Measurements from ENCODE around the gene PGA5. TPM values are rescaled to one million over a fixed set of nuclear protein-coding genes. Genes with fewer than 3 reads are reported as not detected.

PGA5 gene
- total and polyA plus RNA-seq, 9 of the 15 experiments (the other 6 are each of a cell fraction or from before 2014, with no cell fraction given), result not detected

GRCh38 chr11:61281581-61282250 is 40.7 kb downstream of the PGA5 start (continued):
- TF ChIP-seq ZNF695 (CRISPR knock-in tag; IDR thresholded peaks at IDR 0.05) (no peak), SLC30A9 (CRISPR knock-in tag; IDR thresholded peaks at IDR 0.05) (no peak), ZKSCAN1 (IDR thresholded peaks at IDR 0.05; ENCODE audit: low read depth, low read length) (no peak), RBM25 (IDR thresholded peaks at IDR 0.05; ENCODE audit: low read depth, low read length, severe bottlenecking) (no peak), POLR3G (IDR thresholded peaks at IDR 0.05; ENCODE audit: extremely low read depth, insufficient read length, insufficient replicate concordance) (no peak), MEIS2 (IDR thresholded peaks at IDR 0.05; ENCODE audit: partially characterized antibody) (no peak), ZNF75A (CRISPR knock-in tag; IDR thresholded peaks at IDR 0.05) (no peak), DIDO1 (tag; IDR thresholded peaks at IDR 0.05; ENCODE audit: low read depth) (no peak), HNRNPK (IDR thresholded peaks at IDR 0.05; ENCODE audit: low read depth, low read length, poor library complexity, severe bottlenecking) (no peak), ZNF143 (CRISPR knock-in tag; IDR thresholded peaks at IDR 0.05) (no peak), MCM5 (IDR thresholded peaks at IDR 0.05; ENCODE audit: low read depth) (no peak)
- TF ChIP-seq, protein P1, sequence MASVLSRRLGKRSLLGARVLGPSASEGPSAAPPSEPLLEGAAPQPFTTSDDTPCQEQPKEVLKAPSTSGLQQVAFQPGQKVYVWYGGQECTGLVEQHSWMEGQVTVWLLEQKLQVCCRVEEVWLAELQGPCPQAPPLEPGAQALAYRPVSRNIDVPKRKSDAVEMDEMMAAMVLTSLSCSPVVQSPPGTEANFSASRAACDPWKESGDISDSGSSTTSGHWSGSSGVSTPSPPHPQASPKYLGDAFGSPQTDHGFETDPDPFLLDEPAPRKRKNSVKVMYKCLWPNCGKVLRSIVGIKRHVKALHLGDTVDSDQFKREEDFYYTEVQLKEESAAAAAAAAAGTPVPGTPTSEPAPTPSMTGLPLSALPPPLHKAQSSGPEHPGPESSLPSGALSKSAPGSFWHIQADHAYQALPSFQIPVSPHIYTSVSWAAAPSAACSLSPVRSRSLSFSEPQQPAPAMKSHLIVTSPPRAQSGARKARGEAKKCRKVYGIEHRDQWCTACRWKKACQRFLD (CRISPR knock-in tag; IDR thresholded peaks at IDR 0.05), result no peak
- TF ChIP-seq, protein P2, sequence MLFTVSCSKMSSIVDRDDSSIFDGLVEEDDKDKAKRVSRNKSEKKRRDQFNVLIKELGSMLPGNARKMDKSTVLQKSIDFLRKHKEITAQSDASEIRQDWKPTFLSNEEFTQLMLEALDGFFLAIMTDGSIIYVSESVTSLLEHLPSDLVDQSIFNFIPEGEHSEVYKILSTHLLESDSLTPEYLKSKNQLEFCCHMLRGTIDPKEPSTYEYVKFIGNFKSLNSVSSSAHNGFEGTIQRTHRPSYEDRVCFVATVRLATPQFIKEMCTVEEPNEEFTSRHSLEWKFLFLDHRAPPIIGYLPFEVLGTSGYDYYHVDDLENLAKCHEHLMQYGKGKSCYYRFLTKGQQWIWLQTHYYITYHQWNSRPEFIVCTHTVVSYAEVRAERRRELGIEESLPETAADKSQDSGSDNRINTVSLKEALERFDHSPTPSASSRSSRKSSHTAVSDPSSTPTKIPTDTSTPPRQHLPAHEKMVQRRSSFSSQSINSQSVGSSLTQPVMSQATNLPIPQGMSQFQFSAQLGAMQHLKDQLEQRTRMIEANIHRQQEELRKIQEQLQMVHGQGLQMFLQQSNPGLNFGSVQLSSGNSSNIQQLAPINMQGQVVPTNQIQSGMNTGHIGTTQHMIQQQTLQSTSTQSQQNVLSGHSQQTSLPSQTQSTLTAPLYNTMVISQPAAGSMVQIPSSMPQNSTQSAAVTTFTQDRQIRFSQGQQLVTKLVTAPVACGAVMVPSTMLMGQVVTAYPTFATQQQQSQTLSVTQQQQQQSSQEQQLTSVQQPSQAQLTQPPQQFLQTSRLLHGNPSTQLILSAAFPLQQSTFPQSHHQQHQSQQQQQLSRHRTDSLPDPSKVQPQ (CRISPR knock-in tag; IDR thresholded peaks at IDR 0.05; ENCODE audit: borderline replicate concordance), result no peak
- TF ChIP-seq, protein P3, sequence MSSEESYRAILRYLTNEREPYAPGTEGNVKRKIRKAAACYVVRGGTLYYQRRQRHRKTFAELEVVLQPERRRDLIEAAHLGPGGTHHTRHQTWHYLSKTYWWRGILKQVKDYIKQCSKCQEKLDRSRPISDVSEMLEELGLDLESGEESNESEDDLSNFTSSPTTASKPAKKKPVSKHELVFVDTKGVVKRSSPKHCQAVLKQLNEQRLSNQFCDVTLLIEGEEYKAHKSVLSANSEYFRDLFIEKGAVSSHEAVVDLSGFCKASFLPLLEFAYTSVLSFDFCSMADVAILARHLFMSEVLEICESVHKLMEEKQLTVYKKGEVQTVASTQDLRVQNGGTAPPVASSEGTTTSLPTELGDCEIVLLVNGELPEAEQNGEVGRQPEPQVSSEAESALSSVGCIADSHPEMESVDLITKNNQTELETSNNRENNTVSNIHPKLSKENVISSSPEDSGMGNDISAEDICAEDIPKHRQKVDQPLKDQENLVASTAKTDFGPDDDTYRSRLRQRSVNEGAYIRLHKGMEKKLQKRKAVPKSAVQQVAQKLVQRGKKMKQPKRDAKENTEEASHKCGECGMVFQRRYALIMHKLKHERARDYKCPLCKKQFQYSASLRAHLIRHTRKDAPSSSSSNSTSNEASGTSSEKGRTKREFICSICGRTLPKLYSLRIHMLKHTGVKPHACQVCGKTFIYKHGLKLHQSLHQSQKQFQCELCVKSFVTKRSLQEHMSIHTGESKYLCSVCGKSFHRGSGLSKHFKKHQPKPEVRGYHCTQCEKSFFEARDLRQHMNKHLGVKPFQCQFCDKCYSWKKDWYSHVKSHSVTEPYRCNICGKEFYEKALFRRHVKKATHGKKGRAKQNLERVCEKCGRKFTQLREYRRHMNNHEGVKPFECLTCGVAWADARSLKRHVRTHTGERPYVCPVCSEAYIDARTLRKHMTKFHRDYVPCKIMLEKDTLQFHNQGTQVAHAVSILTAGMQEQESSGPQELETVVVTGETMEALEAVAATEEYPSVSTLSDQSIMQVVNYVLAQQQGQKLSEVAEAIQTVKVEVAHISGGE (CRISPR knock-in tag; IDR thresholded peaks at IDR 0.05), result no peak
- TF ChIP-seq, protein P4, sequence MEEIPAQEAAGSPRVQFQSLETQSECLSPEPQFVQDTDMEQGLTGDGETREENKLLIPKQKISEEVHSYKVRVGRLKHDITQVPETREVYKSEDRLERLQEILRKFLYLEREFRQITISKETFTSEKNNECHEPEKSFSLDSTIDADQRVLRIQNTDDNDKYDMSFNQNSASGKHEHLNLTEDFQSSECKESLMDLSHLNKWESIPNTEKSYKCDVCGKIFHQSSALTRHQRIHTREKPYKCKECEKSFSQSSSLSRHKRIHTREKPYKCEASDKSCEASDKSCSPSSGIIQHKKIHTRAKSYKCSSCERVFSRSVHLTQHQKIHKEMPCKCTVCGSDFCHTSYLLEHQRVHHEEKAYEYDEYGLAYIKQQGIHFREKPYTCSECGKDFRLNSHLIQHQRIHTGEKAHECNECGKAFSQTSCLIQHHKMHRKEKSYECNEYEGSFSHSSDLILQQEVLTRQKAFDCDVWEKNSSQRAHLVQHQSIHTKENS (CRISPR knock-in tag; IDR thresholded peaks at IDR 0.05), result no peak
- TF ChIP-seq, protein P5, sequence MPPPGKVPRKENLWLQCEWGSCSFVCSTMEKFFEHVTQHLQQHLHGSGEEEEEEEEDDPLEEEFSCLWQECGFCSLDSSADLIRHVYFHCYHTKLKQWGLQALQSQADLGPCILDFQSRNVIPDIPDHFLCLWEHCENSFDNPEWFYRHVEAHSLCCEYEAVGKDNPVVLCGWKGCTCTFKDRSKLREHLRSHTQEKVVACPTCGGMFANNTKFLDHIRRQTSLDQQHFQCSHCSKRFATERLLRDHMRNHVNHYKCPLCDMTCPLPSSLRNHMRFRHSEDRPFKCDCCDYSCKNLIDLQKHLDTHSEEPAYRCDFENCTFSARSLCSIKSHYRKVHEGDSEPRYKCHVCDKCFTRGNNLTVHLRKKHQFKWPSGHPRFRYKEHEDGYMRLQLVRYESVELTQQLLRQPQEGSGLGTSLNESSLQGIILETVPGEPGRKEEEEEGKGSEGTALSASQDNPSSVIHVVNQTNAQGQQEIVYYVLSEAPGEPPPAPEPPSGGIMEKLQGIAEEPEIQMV (tag; conservative IDR thresholded peaks at IDR 0.05; ENCODE audit: low read depth), result no peak

Measured in K562 (cell line).